Upper lobe of left lung (tissue), 6 donors: ENCODE results near the gene EMC7. TPM values are rescaled to one million over a fixed set of nuclear protein-coding genes. Genes with fewer than 3 reads are reported as not detected.
A peak's percentile ranks its signal among the peaks of the same experiment; 100 is the strongest.

Source experiments
- ATAC-seq, 2 donors: fragments of 200-7000 bp; cut with Tn5 transposase; one replicate each; pipeline ENCODE4 v1.9.1; 2022; ENCODE audit warnings: mild to moderate bottlenecking in 2 of 2, moderate library complexity in 2 of 2; ENCODE audit not compliant: low FRiP score in 2 of 2
- DNase-seq, 2 donors: peaks; one replicate each; pipeline ENCODE4 v3.0.0-alpha.2; 2019 to 2020
- H3K27ac ChIP-seq, 4 donors: fragments of 200-600 bp; sonication (generic); one replicate each; pipeline ENCODE4 v1.5.1; 2016 to 2019
- H3K27me3 ChIP-seq, 4 donors: fragments of 200-600 bp; sonication (generic); one replicate each; pipeline ENCODE4 v1.5.1; 2017 to 2019
- H3K36me3 ChIP-seq, 4 donors: fragments of 200-600 bp; sonication (generic); one replicate each; pipeline ENCODE4 v1.5.1; 2016 to 2019
- H3K4me1 ChIP-seq, 4 donors: fragments of 200-600 bp; sonication (generic); one replicate each; pipeline ENCODE4 v1.5.1; 2018 to 2019
- H3K4me3 ChIP-seq, 4 donors: fragments of 200-600 bp; sonication (generic); one replicate each; pipeline ENCODE4 v1.5.1; 2017 to 2019; ENCODE audit warnings: mild to moderate bottlenecking in 2 of 4, moderate library complexity in 1 of 4
- H3K9me3 ChIP-seq, 4 donors: fragments of 200-600 bp; sonication (generic); one replicate each; pipeline ENCODE4 v1.5.1; 2018 to 2019
- CTCF ChIP-seq, 6 experiments: fragments of 450-650 bp in 4 of 6; fragments of 200-600 bp in 2 of 6; sonication (generic) in 2 of 6; IDR thresholded peaks; one replicate each; pipeline ENCODE4 v1.5.1; 2016 to 2019; ENCODE audit warnings: antibody characterized with exemption in 6 of 6
- EP300 ChIP-seq, 4 donors: sonication (generic); formaldehyde crosslinking; IDR thresholded peaks; one replicate each; pipeline ENCODE4 v1.5.1; 2017; ENCODE audit warnings: antibody characterized with exemption in 4 of 4, control low read depth in 2 of 4
- POLR2A ChIP-seq, 4 donors: fragments of 450-650 bp; IDR thresholded peaks; one replicate each; pipeline ENCODE4 v1.5.1; 2016 to 2017; ENCODE audit warnings: antibody characterized with exemption in 4 of 4, mild to moderate bottlenecking in 2 of 4
- POLR2AphosphoS5 ChIP-seq, 2 donors: sonication (generic); formaldehyde crosslinking; IDR thresholded peaks; one replicate each; pipeline ENCODE4 v1.5.1; 2017; ENCODE audit warnings: antibody characterized with exemption in 2 of 2
- WGBS, 2 donors: methylation state at CpG; one replicate each; pipeline ENCODE4 v1.1.5; 2017 to 2018; 5-methylcytosine and 5-hydroxymethylcytosine counted together
- total RNA-seq, 6 donors: library from RNA; depleted of rRNA in 4 of 6; stranded (reverse); fragments of >200 nt in 4 of 6; gene quantifications; one replicate each; pipeline versions ENCODE4 v1.1.0 to v1.2.1, GENCODE V29; 2016 to 2021
- donor health status: DM: no; HTN: no; CAD: no; lungs with moderate emphysema.
- donor health status: DM: no; HTN: yes; CAD: no; lungs with severe emphysema.

Gene EMC7
- 10 to 100 TPM in 5 of 6 donors, 1 to 10 TPM in 1; 9.3 to 71.9 (median 46.0) TPM for total RNA-seq

GRCh38 chr15:34101366-34102174, at the start of gene EMC7, which contains the start of gene PGBD4:
EMC7 (minus strand) TSS chr15:34101862; CDS start chr15:34101839, 23 bp downstream.
PGBD4 (plus strand) TSS chr15:34102083; CDS start chr15:34102532, 449 bp downstream.
- Histone ChIP-seq H3K36me3 (no peaks in the 10 kb centered on the region), H3K9me3 (no peaks in the 10 kb centered on the region), H3K27me3 (no peaks in the 10 kb centered on the region), H3K27ac (peak within 1 kb of the TSS; percentile 80 to 93 (median 92)), H3K4me1 (peaks cover 21 to 25% (median 24%) of the 10 kb centered on the region in 4 donors), H3K4me3 (peak within 1 kb of the TSS; percentile 59 to 91 (median 80))
- ATAC-seq (peak; percentile 99 to 100), DNase-seq (peak; percentile 98)
- WGBS, 2 donors, result 0% methylated on average over 28 to 48 of the region's 48 CpGs
- TF ChIP-seq EP300 (IDR thresholded peaks at IDR 0.05) (peak in 1 of 4 donors; percentile 33), CTCF (IDR thresholded peaks at IDR 0.05) (no peak), POLR2AphosphoS5 (IDR thresholded peaks at IDR 0.05) (peak; percentile 92 to 95), POLR2A (IDR thresholded peaks at IDR 0.05) (peak in 3 of 4 donors; percentile 72 to 87 (median 85))

GRCh38 chr15:34147371-34148140, 45.9 kb upstream of the EMC7 start:
- Histone ChIP-seq H3K27ac (no peak overlapping the region), H3K4me3 (no peak overlapping the region), H3K4me1 (no peaks in the 10 kb centered on the region), H3K36me3 (peaks cover 0 to 77% (median 27%) of the 10 kb centered on the region in 4 donors), H3K9me3 (no peaks in the 10 kb centered on the region), H3K27me3 (no peaks in the 10 kb centered on the region)
- 58 to 59% methylated on average over 6 of the region's 6 CpGs for WGBS, 2 donors
- DNase-seq, result no peak
- no peak for ATAC-seq
- TF ChIP-seq POLR2AphosphoS5 (IDR thresholded peaks at IDR 0.05) (no peak), EP300 (IDR thresholded peaks at IDR 0.05) (no peak), POLR2A (IDR thresholded peaks at IDR 0.05) (no peak), CTCF (IDR thresholded peaks at IDR 0.05) (no peak)

- DNase-seq (no peak), ATAC-seq (no peak)
- WGBS, 2 donors, result 95% methylated on average over 1 of the region's 1 CpG
- Histone ChIP-seq H3K27me3 (no peaks in the 10 kb centered on the region), H3K27ac (no peak overlapping the region), H3K4me3 (no peak overlapping the region), H3K36me3 (peaks cover 0 to 3% (median 0%) of the 10 kb centered on the region in 4 donors), H3K9me3 (no peaks in the 10 kb centered on the region), H3K4me1 (no peaks in the 10 kb centered on the region)
- no peak for TF ChIP-seq EP300 (IDR thresholded peaks at IDR 0.05)
- no peak for TF ChIP-seq POLR2A (IDR thresholded peaks at IDR 0.05)
- no peak for TF ChIP-seq POLR2AphosphoS5 (IDR thresholded peaks at IDR 0.05)
- TF ChIP-seq CTCF (IDR thresholded peaks at IDR 0.05), result no peak
Measured at GRCh38 chr15:34133511-34133910, 31.8 kb upstream of the EMC7 start.

GRCh38 chr15:34132881-34133280, 31.2 kb upstream of the EMC7 start:
- Histone ChIP-seq H3K27me3 (no peaks in the 10 kb centered on the region), H3K27ac (no peak overlapping the region), H3K4me1 (no peaks in the 10 kb centered on the region), H3K9me3 (no peaks in the 10 kb centered on the region), H3K4me3 (no peak overlapping the region), H3K36me3 (no peaks in the 10 kb centered on the region)
- WGBS, 2 donors, result 100% methylated on average over 1 of the region's 1 CpG
- TF ChIP-seq CTCF (IDR thresholded peaks at IDR 0.05), result no peak
- TF ChIP-seq POLR2AphosphoS5 (IDR thresholded peaks at IDR 0.05), result no peak
- TF ChIP-seq EP300 (IDR thresholded peaks at IDR 0.05), result no peak
- no peak for TF ChIP-seq POLR2A (IDR thresholded peaks at IDR 0.05)
- ATAC-seq (no peak), DNase-seq (no peak)
